Lung (tissue), 12 donors: Measurements from ENCODE around the gene TECTA. TPM values are rescaled to one million over a fixed set of nuclear protein-coding genes. Genes with fewer than 3 reads are reported as not detected.
"Not testable (repeated sequence)": the region's sequence is repeated elsewhere in the genome, so short reads cannot be mapped to it uniquely, and the experiment has no call there.

Experiments
- ATAC-seq: fragments of 200-7000 bp; cut with Tn5 transposase; one replicate; pipeline ENCODE4 v1.9.1; 2020; ENCODE audit warnings: moderate number of reproducible peaks; ENCODE audit not compliant: insufficient read depth, low FRiP score
- DNase-seq, 3 donors: peaks; one replicate each; pipeline ENCODE4 v3.0.0-alpha.2; 2013 to 2017
- H3K27ac ChIP-seq, 2 donors: one replicate each; pipeline ENCODE4 v1.5.1; 2013; ENCODE audit warnings: mild to moderate bottlenecking in 2 of 2, moderate library complexity in 2 of 2, control low read depth in 1 of 2, inconsistent platforms in 1 of 2, low read depth in 1 of 2, low read length in 1 of 2
- H3K27me3 ChIP-seq, 3 donors: one replicate each; pipeline ENCODE4 v1.5.1; 2013; ENCODE audit warnings: low read length in 2 of 3; ENCODE audit not compliant: control insufficient read depth in 3 of 3, insufficient read depth in 3 of 3
- H3K36me3 ChIP-seq, 4 donors: one replicate each; pipeline ENCODE4 v1.5.1; 2013; ENCODE audit warnings: low read length in 4 of 4, mild to moderate bottlenecking in 1 of 4, moderate library complexity in 1 of 4; ENCODE audit not compliant: control insufficient read depth in 4 of 4, insufficient read depth in 4 of 4
- H3K4me1 ChIP-seq, 5 donors: one replicate each; pipeline ENCODE4 v1.5.1; 2013; ENCODE audit warnings: low read length in 5 of 5, mild to moderate bottlenecking in 2 of 5, moderate library complexity in 1 of 5; ENCODE audit not compliant: control insufficient read depth in 5 of 5, insufficient read depth in 5 of 5
- H3K4me3 ChIP-seq: one replicate; pipeline ENCODE4 v1.5.1; 2013; ENCODE audit warnings: mild to moderate bottlenecking, control low read depth, moderate library complexity
- H3K9ac ChIP-seq, 2 donors: one replicate each; pipeline ENCODE4 v1.5.1; 2013; ENCODE audit warnings: low read length in 2 of 2, control low read depth in 1 of 2; ENCODE audit not compliant: insufficient read depth in 1 of 2
- H3K9me3 ChIP-seq, 4 donors: one replicate each; pipeline ENCODE4 v1.5.1; 2013; ENCODE audit warnings: low read length in 3 of 4, mild to moderate bottlenecking in 1 of 4, moderate library complexity in 1 of 4; ENCODE audit not compliant: control insufficient read depth in 4 of 4, insufficient read depth in 3 of 4
- CTCF ChIP-seq: IDR thresholded peaks from 2 replicates; pipeline ENCODE4 v1.5.1; 2012; ENCODE audit warnings: mild to moderate bottlenecking; ENCODE audit errors: control extremely low read depth, extremely low read depth
- whole genome bisulfite sequencing, 2 donors: extraction: QIAGEN DNeasy Blood & Tissue Kit; methylation state at CpG; one replicate each; pipeline ENCODE4 v1.1.7; 2013; 5-methylcytosine and 5-hydroxymethylcytosine counted together
- polyA plus RNA-seq, 2 donors: library from polyadenylated mRNA; stranded (reverse); fragments of 200-250 nt; gene quantifications; one replicate each; pipeline ENCODE4 v1.2.1, GENCODE V29; 2013
- total RNA-seq, 2 donors: library from RNA; depleted of rRNA in 1 of 2; stranded (reverse); fragments of >200 nt in 1 of 2; gene quantifications; one replicate each; pipeline ENCODE4 v1.2.1, GENCODE V29; 2014 to 2021
- donor health status: control.
- donor health status: control.
- donor health status: Bipolar disorder and iron deficiency.
- donor health status: healthy.
- donor health status: DM: yes; HTN: yes; CAD: no.

The TECTA gene
- total and polyA plus RNA-seq, 4 donors, result 0.35 to 2.5 (median 0.82) TPM

DNA sequence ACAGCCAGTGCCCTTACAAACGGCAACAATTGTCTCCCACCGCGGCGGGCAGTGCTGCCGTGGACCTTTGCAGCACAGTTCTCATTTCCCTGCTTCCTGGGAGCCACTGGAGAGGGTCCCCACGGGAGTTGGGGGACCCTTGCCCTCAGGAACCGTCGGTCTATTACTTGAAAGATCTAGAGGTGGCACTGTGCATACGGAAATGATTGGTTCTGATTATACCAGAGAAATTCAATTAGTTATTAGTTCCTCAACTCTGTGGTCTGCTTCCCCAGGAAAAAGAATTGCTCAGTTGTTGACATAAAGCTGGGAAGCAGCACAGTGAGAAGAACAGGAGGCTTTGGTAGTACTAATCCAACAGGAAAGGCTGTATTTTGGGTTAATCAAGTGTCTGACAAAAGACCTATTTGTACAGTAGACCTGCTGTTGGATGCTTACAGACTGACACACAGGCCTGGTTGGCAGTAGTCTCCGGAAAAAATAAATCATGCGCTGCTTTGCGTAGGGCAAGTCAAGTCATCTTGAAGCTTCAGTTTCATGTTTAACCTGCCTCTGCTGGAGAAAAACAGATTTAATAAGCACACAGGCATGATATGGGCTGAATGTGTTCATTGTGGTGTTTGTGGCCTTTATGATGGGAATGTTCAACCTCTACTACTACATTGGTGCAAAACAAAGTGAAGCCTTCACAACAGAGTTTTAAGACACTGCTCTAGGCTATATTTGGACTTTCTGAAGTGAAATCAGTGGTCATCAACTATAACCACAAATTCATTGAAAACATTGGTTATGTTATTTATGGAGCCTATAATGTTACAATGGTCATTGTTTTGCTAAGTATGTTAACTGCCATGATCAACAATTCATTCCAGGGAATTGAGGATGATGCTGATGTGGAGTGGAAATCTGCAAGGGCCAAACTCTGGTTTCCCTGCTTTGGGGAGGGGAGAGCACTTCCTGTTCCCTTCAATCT is 136.9 kb downstream of the TECTA start:
- Histone ChIP-seq H3K9ac (no peak overlapping the region), H3K36me3 (no peaks in the 10 kb centered on the region), H3K4me1 (peaks cover 0 to 24% (median 2%) of the 10 kb centered on the region in 5 donors), H3K4me3 (no peak overlapping the region), H3K27me3 (peaks cover 0 to 2% (median 0%) of the 10 kb centered on the region in 3 donors), H3K9me3 (no peaks in the 10 kb centered on the region), H3K27ac (no peak overlapping the region)
- WGBS, 2 donors, result 59 to 75% methylated on average over 12 of the region's 12 CpGs
- ATAC-seq, result no peak
- TF ChIP-seq CTCF, result no peak
- DNase-seq, result peak in 1 of 3 donors; percentile 8

GRCh38 chr11:121238956-121239355 is 137.9 kb downstream of the TECTA start:
- H3K4me1 ChIP-seq, result peaks cover 0 to 24% (median 2%) of the 10 kb centered on the region in 5 donors
- H3K9ac ChIP-seq, result no peak overlapping the region
- DNase-seq (no peak), ATAC-seq (no peak)
- no peaks in the 10 kb centered on the region for H3K9me3 ChIP-seq
- no peaks in the 10 kb centered on the region for H3K36me3 ChIP-seq
- TF ChIP-seq CTCF, result no peak
- no peak overlapping the region for H3K4me3 ChIP-seq
- H3K27ac ChIP-seq, result no peak overlapping the region
- H3K27me3 ChIP-seq, result peaks cover 0 to 2% (median 0%) of the 10 kb centered on the region in 3 donors

- H3K27me3 ChIP-seq, DNase-seq, H3K36me3 ChIP-seq, H3K9ac ChIP-seq, ATAC-seq, H3K4me3 ChIP-seq, H3K27ac ChIP-seq, H3K9me3 ChIP-seq: not testable (repeated sequence)
- 86 to 93% methylated on average over 5 of the region's 5 CpGs for WGBS, 2 donors
- H3K4me1 ChIP-seq, result peaks cover 0 to 24% (median 2%) of the 10 kb centered on the region in 5 donors
Measured at GRCh38 chr11:121240001-121240400, 139.0 kb downstream of the TECTA start.

- Histone ChIP-seq H3K27me3 (peaks cover 0 to 2% (median 0%) of the 10 kb centered on the region in 3 donors), H3K27ac (no peak overlapping the region), H3K4me3 (no peak overlapping the region), H3K9me3 (no peaks in the 10 kb centered on the region), H3K36me3 (no peaks in the 10 kb centered on the region), H3K4me1 (peaks cover 0 to 24% (median 0%) of the 10 kb centered on the region in 5 donors), H3K9ac (no peak overlapping the region)
- ATAC-seq, result no peak
- TF ChIP-seq CTCF, result no peak
- WGBS, 2 donors, result 81 to 89% methylated on average over 9 of the region's 9 CpGs
- DNase-seq, result peak in 2 of 3 donors; percentile 45 to 47
Measured at GRCh38 chr11:121240650-121241303, 139.7 kb downstream of the TECTA start.
